ENCODE measurements around the gene KCNQ5.

- TF ChIP-seq CTCF (IDR thresholded peaks at IDR 0.05) (no peak), POLR2A (IDR thresholded peaks at IDR 0.05) (no peak)
Observed at GRCh38 chr6:72792692-72793091, 170.8 kb downstream of the KCNQ5 start.
